AG09319 (cell line): ENCODE data around the gene TEAD3.

ENCODE experiments used
- DNase-seq: peaks from one replicate; pipeline ENCODE4 v3.0.0-alpha.2; 2010; ENCODE audit warnings: low read depth; ENCODE audit errors: extremely low read depth
- TF ChIP-seq, protein P1 (sequence below): IDR thresholded peaks from 2 replicates; pipeline ENCODE4 v1.5.1; 2011; ENCODE audit warnings: low read depth, mild to moderate bottlenecking, inconsistent platforms, low read length, moderate library complexity

Gene TEAD3

DNA sequence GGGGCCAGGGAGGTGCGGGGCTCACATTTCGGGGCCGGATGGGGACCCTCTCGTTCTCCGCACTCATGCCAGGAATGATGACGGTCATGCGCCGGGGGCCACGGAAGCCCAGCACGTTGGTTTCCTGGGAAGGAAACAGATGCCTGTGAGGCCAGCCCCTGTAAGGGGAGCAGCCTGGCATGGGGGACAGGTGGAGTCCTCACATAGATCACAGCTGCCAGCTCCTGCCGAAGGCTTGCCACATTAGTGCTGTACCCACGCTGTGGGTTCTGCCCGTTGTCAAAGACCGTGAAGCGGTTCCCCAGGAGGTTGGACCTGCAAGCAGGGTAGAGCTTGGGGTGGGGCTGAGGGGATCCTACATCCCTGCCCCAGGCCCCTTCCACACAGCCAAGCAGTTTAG lies 6.7 kb upstream of the TEAD3 start:
- TF ChIP-seq, protein P1, sequence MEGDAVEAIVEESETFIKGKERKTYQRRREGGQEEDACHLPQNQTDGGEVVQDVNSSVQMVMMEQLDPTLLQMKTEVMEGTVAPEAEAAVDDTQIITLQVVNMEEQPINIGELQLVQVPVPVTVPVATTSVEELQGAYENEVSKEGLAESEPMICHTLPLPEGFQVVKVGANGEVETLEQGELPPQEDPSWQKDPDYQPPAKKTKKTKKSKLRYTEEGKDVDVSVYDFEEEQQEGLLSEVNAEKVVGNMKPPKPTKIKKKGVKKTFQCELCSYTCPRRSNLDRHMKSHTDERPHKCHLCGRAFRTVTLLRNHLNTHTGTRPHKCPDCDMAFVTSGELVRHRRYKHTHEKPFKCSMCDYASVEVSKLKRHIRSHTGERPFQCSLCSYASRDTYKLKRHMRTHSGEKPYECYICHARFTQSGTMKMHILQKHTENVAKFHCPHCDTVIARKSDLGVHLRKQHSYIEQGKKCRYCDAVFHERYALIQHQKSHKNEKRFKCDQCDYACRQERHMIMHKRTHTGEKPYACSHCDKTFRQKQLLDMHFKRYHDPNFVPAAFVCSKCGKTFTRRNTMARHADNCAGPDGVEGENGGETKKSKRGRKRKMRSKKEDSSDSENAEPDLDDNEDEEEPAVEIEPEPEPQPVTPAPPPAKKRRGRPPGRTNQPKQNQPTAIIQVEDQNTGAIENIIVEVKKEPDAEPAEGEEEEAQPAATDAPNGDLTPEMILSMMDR = no peak
- DNase-seq = no peak

DNA sequence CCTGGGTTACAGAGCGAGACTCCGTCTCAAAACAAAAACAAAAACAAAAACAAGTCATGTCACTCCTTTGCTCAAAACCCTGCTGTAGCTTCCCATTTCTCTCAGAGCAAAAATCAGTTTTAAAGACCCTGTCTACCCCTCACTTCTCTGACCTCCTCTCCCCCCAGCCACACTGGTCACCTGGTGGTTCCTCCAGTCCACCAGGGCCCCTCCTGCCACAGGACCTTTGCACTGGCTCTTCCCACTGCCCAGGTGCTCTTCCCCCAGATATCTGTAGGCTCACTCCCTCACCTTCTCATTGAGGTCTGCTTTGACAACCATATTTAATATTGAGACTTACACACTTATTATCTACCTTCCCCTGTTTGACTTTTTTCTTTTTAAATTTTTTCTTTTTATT lies 4.9 kb upstream of the TEAD3 start:
- no peak for DNase-seq
- TF ChIP-seq, protein P1 = no peak

DNA sequence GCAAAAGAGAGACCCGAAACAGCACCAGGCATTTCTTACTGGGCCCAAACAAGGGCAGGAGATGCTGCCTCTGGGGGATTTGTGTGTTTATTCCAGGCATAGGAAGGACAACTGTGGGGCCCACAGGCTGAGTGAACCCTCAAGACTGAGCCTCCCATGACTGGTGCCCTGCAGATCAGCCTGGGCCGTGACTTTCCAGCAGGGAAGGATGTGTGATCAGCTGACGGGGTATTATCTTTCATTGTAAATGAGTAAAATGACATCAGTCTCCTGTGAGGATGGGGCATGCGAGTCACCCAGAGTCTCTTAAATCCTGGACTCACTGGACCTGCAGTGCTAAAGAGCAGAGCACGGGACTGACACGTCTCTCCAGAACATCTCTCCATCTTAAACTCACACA lies 3.9 kb upstream of the TEAD3 start:
- no peak for DNase-seq
- TF ChIP-seq, protein P1 = no peak

DNA sequence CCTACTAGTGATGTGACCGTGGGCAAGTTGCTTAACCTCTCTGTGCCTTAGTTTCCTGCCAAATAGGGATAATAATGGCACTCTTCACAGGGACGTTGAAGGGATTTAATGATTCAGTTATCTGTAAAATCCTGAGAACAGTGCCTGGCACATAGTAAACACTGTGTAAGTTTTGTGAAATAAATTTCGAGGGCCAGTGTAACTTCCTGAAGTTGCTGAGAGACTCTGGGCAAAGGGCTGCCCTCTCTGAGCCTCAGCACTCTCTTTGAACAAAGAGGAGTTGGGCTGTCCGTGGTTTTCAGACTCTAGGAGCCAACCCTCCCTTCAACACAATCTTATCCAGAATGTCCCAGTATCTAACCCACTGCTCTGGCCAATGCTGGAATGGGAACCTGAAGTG lies 2.5 kb upstream of the TEAD3 start:
- TF ChIP-seq, protein P1 = no peak
- no peak for DNase-seq

DNA sequence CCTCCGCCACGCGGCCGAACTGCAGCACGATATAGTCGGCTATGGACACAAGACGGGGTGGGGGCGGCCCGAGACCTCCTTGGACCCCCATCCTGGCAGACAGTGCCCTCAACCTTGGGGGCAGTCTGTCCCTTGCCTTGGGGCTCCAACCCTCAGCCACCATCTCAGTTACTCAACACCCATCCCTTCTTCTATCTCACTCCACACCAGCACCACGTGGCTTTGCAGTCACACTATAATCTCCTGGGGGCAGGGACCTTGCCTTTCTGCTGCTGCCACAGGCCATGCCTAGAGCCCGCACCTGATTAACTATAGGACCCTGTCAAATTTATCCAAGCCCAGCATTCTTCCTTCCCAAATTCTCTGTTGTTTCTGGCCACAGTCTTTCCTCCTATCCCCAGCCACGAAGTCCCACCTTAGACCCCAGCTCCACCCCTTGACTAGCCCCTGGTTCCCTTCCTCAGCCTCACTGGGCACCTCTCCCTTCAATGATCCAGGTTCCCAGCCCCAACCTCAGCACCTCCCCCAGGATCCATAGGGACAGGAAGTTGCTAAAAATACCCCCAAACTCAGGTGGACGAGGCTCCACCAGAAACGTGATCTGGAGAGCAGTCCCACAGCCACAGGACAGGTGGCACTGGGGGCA lies 1.7 kb upstream of the TEAD3 start:
- TF ChIP-seq, protein P1 = no peak
- no peak for DNase-seq

DNA sequence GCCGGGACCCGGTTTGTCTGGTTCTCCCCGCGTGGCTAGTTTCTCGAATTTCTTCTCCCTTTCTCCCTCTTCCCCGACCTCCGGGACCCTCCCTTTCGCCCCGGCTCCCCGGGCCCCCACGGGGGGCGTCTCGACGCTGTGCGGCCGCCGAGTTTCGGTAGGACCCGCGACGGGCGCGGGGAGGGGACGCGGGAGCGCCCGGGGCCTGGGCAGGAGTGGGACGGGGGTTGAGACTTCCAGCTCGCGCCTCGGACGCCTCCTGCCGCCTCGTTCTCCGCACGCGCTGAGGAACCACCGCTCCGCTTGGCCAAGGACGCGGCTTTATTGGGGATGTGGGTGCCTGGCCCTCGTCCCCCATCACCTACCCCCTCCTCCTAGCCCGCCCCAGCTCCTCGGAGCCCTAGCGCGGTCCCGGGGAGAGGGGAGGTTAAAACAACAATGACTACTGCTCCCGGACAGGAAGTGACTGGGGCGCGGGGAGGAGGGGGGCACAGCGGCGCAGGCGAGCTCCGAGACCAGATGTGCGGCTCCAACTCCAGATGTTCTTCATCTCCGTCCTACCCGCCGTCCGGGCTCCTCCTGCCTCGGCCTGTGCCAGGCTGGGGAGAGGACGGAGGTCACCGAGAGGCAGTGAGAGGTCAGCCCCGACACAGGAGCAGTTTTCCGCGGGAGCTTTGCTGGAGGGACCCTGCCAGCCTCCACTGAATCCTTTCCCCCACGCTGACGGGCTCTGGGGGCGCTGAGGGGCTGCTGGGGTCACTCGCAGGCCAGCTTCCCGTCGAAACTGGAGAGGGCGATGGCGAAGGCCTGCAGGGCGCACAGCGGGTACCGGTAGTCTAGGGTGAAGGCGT lies 917 bp upstream of the TEAD3 start:
- TF ChIP-seq, protein P1 = no peak
- no peak for DNase-seq
